Uterus (tissue), 2 donors: ENCODE results near the gene ATP6V1D.

Experiments
- POLR2A ChIP-seq, 2 donors: fragments of 450-650 bp; IDR thresholded peaks; one replicate each; pipeline ENCODE4 v1.6.1; 2016; ENCODE audit warnings: antibody characterized with exemption in 2 of 2, mild to moderate bottlenecking in 1 of 2, moderate library complexity in 1 of 2
- TF ChIP-seq, protein P1 (sequence below), 4 experiments: fragments of 200-600 bp in 2 of 4; fragments of 450-650 bp in 2 of 4; sonication (generic) in 2 of 4; IDR thresholded peaks; one replicate each; pipeline ENCODE4 v1.5.1; 2016 to 2019; ENCODE audit warnings: antibody characterized with exemption in 4 of 4, mild to moderate bottlenecking in 2 of 4, moderate library complexity in 1 of 4

DNA sequence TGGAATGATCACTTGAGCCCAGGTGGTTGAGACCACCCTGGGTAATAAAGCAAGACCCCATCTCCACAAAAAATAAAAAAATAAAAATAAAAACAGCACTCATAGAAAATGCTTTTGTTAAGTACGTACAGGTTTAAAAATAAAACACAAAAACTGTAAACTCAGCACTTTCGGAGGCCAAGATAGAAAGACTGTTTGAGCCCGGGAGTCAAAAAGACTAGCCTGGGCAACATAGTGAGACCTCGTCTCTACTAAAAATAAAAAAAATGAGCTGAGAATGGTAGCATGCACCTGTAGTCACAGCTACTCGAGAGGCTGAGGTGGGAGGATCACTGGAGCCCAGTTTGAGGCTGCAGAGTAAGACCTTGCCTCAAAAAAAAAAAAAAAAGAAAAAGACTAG lies 7.5 kb downstream of the ATP6V1D start:
- TF ChIP-seq, protein P1, sequence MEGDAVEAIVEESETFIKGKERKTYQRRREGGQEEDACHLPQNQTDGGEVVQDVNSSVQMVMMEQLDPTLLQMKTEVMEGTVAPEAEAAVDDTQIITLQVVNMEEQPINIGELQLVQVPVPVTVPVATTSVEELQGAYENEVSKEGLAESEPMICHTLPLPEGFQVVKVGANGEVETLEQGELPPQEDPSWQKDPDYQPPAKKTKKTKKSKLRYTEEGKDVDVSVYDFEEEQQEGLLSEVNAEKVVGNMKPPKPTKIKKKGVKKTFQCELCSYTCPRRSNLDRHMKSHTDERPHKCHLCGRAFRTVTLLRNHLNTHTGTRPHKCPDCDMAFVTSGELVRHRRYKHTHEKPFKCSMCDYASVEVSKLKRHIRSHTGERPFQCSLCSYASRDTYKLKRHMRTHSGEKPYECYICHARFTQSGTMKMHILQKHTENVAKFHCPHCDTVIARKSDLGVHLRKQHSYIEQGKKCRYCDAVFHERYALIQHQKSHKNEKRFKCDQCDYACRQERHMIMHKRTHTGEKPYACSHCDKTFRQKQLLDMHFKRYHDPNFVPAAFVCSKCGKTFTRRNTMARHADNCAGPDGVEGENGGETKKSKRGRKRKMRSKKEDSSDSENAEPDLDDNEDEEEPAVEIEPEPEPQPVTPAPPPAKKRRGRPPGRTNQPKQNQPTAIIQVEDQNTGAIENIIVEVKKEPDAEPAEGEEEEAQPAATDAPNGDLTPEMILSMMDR (IDR thresholded peaks at IDR 0.05): no peak
- TF ChIP-seq POLR2A (IDR thresholded peaks at IDR 0.05): no peak
